Natural killer cell (primary cell): ENCODE data around the gene HIBADH. TPM values are rescaled to one million over a fixed set of nuclear protein-coding genes. Genes with fewer than 3 reads are reported as not detected.

Experiments
- ATAC-seq, 3 donors: fragments of 150-1000 bp in 2 of 3; fragments of 200-7000 bp in 1 of 3; cut with Tn5 transposase; 1 replicate in 1 of 3; 2 replicates in 2 of 3; pipeline ENCODE4 v1.10.0; 2021; ENCODE audit warnings: mild to moderate bottlenecking in 2 of 3, moderate library complexity in 2 of 3
- DNase-seq, 2 donors: peaks; one replicate each; pipeline versions ENCODE4 v3.0.0 to v3.0.0-alpha.2; 2013 to 2021; ENCODE audit warnings: mixed read lengths in 1 of 2
- H3K27ac ChIP-seq: one replicate; pipeline ENCODE4 v1.5.1; 2013; ENCODE audit warnings: mild to moderate bottlenecking, low read length
- H3K27me3 ChIP-seq: one replicate; pipeline ENCODE4 v1.6.1; 2013; ENCODE audit warnings: low read length; ENCODE audit not compliant: control insufficient read depth, insufficient read depth
- H3K36me3 ChIP-seq: one replicate; pipeline ENCODE4 v1.6.1; 2013; ENCODE audit warnings: low read length; ENCODE audit not compliant: control insufficient read depth, insufficient read depth
- H3K4me1 ChIP-seq: one replicate; pipeline ENCODE4 v1.6.1; 2013; ENCODE audit warnings: low read length; ENCODE audit not compliant: control insufficient read depth, insufficient read depth
- H3K4me3 ChIP-seq: one replicate; pipeline ENCODE4 v1.5.1; 2013; ENCODE audit warnings: low read length
- H3K9me3 ChIP-seq: one replicate; pipeline ENCODE4 v1.6.1; 2013; ENCODE audit warnings: low read length; ENCODE audit not compliant: control insufficient read depth, insufficient read depth
- H3K27ac Mint-ChIP-seq, 2 donors: one replicate each; pipeline ENCODE4 v1.8.0; 2022; ENCODE audit warnings: mild to moderate bottlenecking in 2 of 2, mixed read lengths in 2 of 2, moderate library complexity in 1 of 2
- H3K27me3 Mint-ChIP-seq, 2 donors: one replicate each; pipeline ENCODE4 v1.8.0; 2022; ENCODE audit warnings: low read depth in 2 of 2, mixed read lengths in 2 of 2
- H3K36me3 Mint-ChIP-seq: one replicate; pipeline ENCODE4 v1.8.0; 2022; ENCODE audit warnings: mixed read lengths
- H3K4me1 Mint-ChIP-seq, 2 donors: one replicate each; pipeline ENCODE4 v1.8.0; 2022; ENCODE audit warnings: mixed read lengths in 2 of 2
- H3K4me3 Mint-ChIP-seq: one replicate; pipeline ENCODE4 v1.8.0; 2022; ENCODE audit warnings: mild to moderate bottlenecking, moderate library complexity, mixed read lengths
- H3K9me3 Mint-ChIP-seq, 2 donors: one replicate each; pipeline ENCODE4 v1.8.0; 2022; ENCODE audit warnings: mixed read lengths in 2 of 2
- WGBS: methylation state at CpG from one replicate; pipeline ENCODE4 v1.1.7; 2013; ENCODE audit warnings: missing lambda C conversion rate; ENCODE audit not compliant: insufficient coverage; 5-methylcytosine and 5-hydroxymethylcytosine counted together
- intact Hi-C: fragments of 100-400 bp; cut with micrococcal nuclease; formaldehyde crosslinking; loops from one replicate; pipeline ENCODE4 v1.14.2; 2022
- total RNA-seq, 4 donors: library from RNA; stranded (reverse); fragments of 120-200 nt in 1 of 4; gene quantifications; one replicate each; pipeline versions ENCODE4 v1.2.3 to v1.2.4, GENCODE V29; 2013 to 2022
- TF ChIP-seq, protein P1 (sequence below): fragments of 200-600 bp; IDR thresholded peaks from one replicate; pipeline ENCODE4 v1.8.0; 2022; ENCODE audit warnings: antibody characterized with exemption

The HIBADH gene
- total RNA-seq, 3 donors from 2014 or later (not counting 1 experiment from before 2014, with no cell fraction given): 8.0 to 9.9 (median 8.1) TPM

DNA sequence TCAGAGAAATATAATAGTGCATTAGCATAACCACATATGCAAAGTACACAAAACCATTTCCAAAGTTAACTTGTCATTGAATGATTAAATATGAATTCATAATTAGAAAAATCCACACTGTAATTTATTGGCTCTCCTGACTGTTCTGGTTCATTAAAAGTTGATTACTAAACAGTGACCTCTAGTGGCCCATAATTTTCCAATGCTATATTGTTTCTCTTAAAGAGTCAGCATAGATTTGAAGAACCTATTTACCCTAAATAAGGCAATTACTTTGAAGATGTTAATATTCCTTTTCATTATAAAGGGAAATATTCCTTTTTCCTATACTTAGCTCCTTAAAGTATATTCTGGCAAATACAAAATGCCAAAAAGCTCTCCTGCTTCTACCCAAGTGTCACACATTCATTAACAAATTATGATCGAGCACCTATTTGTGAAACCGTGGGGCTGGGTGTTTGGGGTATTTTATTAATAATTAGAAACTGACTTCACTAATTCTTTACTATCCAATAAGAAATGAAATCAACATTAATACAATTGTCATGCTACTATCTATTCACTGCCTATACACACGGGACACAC lies 86.2 kb downstream of the HIBADH start:
- no peaks in the 10 kb centered on the region for H3K9me3 ChIP-seq
- Mint-ChIP-seq H3K27me3 (no peaks in the 10 kb centered on the region), H3K36me3 (no peaks in the 10 kb centered on the region), H3K4me3 (no peak overlapping the region), H3K27ac (no peak overlapping the region), H3K4me1 (no peaks in the 10 kb centered on the region), H3K9me3 (no peaks in the 10 kb centered on the region)
- no peaks in the 10 kb centered on the region for H3K27me3 ChIP-seq
- no peaks in the 10 kb centered on the region for H3K36me3 ChIP-seq
- intact Hi-C loops: loop anchor here (1.0 kb wide), 1 partner anchor 380 kb away; no protein-coding TSS in a partner anchor
- no peak overlapping the region for H3K27ac ChIP-seq
- DNase-seq (peak in 1 of 2 donors; percentile 53), ATAC-seq (peak; percentile 44 to 69 (median 64))
- WGBS: 100% methylated on average over 1 of the region's 3 CpGs
- TF ChIP-seq, protein P1, sequence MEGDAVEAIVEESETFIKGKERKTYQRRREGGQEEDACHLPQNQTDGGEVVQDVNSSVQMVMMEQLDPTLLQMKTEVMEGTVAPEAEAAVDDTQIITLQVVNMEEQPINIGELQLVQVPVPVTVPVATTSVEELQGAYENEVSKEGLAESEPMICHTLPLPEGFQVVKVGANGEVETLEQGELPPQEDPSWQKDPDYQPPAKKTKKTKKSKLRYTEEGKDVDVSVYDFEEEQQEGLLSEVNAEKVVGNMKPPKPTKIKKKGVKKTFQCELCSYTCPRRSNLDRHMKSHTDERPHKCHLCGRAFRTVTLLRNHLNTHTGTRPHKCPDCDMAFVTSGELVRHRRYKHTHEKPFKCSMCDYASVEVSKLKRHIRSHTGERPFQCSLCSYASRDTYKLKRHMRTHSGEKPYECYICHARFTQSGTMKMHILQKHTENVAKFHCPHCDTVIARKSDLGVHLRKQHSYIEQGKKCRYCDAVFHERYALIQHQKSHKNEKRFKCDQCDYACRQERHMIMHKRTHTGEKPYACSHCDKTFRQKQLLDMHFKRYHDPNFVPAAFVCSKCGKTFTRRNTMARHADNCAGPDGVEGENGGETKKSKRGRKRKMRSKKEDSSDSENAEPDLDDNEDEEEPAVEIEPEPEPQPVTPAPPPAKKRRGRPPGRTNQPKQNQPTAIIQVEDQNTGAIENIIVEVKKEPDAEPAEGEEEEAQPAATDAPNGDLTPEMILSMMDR: peak; percentile 72
- H3K4me1 ChIP-seq: no peaks in the 10 kb centered on the region
- H3K4me3 ChIP-seq: no peak overlapping the region

DNA sequence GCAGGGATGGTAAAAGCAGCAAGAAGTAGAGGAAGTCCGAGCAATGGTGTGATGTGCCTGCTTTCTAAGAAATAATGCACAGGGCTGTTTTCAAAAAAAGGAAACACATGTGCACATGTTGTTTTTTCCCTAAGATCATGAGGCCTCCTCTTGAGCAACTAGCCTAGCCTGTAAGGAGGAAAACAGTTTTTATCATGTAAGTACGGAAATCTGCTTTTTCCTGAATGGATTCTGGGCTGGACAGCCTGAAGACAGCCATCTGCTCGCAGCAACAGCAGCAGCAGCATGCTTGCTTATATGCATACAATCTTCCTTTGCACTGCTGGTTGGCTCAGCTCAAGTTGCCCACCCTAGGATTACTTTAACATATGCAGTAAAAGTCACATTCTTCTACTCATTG lies 87.1 kb downstream of the HIBADH start:
- Mint-ChIP-seq H3K27ac (no peak overlapping the region), H3K36me3 (no peaks in the 10 kb centered on the region), H3K9me3 (no peaks in the 10 kb centered on the region), H3K27me3 (no peaks in the 10 kb centered on the region), H3K4me3 (no peak overlapping the region), H3K4me1 (no peaks in the 10 kb centered on the region)
- no peaks in the 10 kb centered on the region for H3K36me3 ChIP-seq
- intact Hi-C loops: loop anchor here (1.0 kb wide), 1 partner anchor 379 kb away; no protein-coding TSS in a partner anchor
- no peak overlapping the region for H3K4me3 ChIP-seq
- DNase-seq (no peak), ATAC-seq (no peak)
- H3K4me1 ChIP-seq: no peaks in the 10 kb centered on the region
- H3K27ac ChIP-seq: no peak overlapping the region
- H3K27me3 ChIP-seq: no peaks in the 10 kb centered on the region
- WGBS: 65% methylated on average over 3 of the region's 3 CpGs
- TF ChIP-seq, protein P1: no peak
- H3K9me3 ChIP-seq: no peaks in the 10 kb centered on the region

DNA sequence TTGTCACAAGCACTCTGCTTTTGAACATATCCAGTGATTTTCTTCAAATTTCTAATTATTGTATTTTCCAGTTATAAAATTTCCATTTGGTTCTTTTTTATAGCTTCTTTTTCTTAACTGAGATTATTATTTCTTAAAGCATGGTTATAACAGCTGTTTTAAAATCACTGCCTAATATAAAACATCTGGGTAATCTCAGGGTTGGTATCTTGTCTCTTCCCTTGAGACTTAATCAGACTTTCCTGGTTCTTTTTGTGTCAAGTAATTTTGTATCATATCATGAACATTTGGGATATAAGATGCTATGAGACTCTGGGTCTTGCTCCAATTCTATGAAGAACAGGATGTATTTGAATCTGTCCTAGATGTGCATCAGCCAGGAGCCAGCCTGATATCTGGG lies 93.6 kb downstream of the HIBADH start:
- intact Hi-C loops: no loop called here
- Mint-ChIP-seq H3K9me3 (peaks cover 2 to 4% of the 10 kb centered on the region in 2 donors), H3K4me1 (no peaks in the 10 kb centered on the region), H3K36me3 (no peaks in the 10 kb centered on the region), H3K27me3 (peaks cover 0 to 2% of the 10 kb centered on the region in 2 donors), H3K4me3 (no peak overlapping the region), H3K27ac (no peak overlapping the region)
- TF ChIP-seq, protein P1: no peak
- H3K9me3 ChIP-seq: peaks cover 3% of the 10 kb centered on the region
- H3K27me3 ChIP-seq: no peaks in the 10 kb centered on the region
- ATAC-seq: no peak
- no peak overlapping the region for H3K4me3 ChIP-seq
- no peak for DNase-seq
- no peaks in the 10 kb centered on the region for H3K36me3 ChIP-seq
- no peak overlapping the region for H3K27ac ChIP-seq
- no peaks in the 10 kb centered on the region for H3K4me1 ChIP-seq

DNA sequence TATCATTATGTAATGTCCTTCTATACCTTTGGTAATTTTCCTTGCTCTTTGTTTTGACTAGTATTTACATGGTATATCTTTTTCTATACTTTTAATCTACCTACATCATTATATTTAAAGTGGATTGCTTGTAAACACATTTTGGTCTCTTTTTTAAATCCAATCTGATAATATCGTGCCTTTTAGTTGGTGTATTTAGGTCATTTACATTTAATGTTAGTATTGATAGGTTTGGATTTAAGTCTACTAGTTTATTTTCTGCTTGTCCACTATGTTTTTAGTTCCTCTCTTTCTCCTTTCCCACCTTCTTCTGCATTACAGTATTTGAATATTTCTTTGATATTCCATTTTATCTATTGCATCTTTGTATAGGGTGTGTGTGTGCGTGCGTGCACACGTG lies 95.4 kb downstream of the HIBADH start:
- TF ChIP-seq, protein P1: no peak
- ATAC-seq: no peak
- peaks cover 2 to 4% of the 10 kb centered on the region in 2 donors for H3K9me3 Mint-ChIP-seq
- no peak overlapping the region for H3K27ac Mint-ChIP-seq
- DNase-seq: no peak
- no peaks in the 10 kb centered on the region for H3K36me3 ChIP-seq
- H3K4me1 Mint-ChIP-seq: no peaks in the 10 kb centered on the region
- H3K27ac ChIP-seq: no peak overlapping the region
- H3K4me3 Mint-ChIP-seq: no peak overlapping the region
- intact Hi-C loops: no loop called here
- H3K4me1 ChIP-seq: no peaks in the 10 kb centered on the region
- WGBS: no CpG with 5 or more reads among the region's 4 CpGs
- no peaks in the 10 kb centered on the region for H3K27me3 ChIP-seq
- H3K4me3 ChIP-seq: no peak overlapping the region
- H3K9me3 ChIP-seq: peaks cover 3% of the 10 kb centered on the region
- H3K36me3 Mint-ChIP-seq: no peaks in the 10 kb centered on the region
- peaks cover 0 to 2% of the 10 kb centered on the region in 2 donors for H3K27me3 Mint-ChIP-seq
